ENCODE data around the gene PRR5L. TPM values are rescaled to one million over a fixed set of nuclear protein-coding genes. Genes with fewer than 3 reads are reported as not detected.

PRR5L gene
- total and polyA plus RNA-seq, 2 donors (not counting 1 experiment from before 2014, with no cell fraction given): 4.0 to 5.9 TPM

- WGBS (ENCODE audit: insufficient coverage): 100% methylated on average over 2 of the region's 5 CpGs
- no peaks in the 10 kb centered on the region for H3K4me1 Mint-ChIP-seq
- no peaks in the 10 kb centered on the region for H3K4me1 ChIP-seq (ENCODE audit: control insufficient read depth in 2 of 2, insufficient read depth in 2 of 2, low read length in 2 of 2)
- ATAC-seq (ENCODE audit: low read depth) (no peak), DNase-seq (no peak)
- H3K27me3 ChIP-seq (replicated peaks in 1 of 4; ENCODE audit: control extremely low read depth in 1 of 4, control insufficient read depth in 3 of 4, insufficient read depth in 4 of 4, low read length in 3 of 4): no peaks in the 10 kb centered on the region
- no peak overlapping the region for H3K4me3 Mint-ChIP-seq
- POLR2A ChIA-PET: interaction anchor here (0.6 kb wide), 1 partner anchor 17 kb away, joined by 3 read pairs; no protein-coding TSS in a partner anchor
- no peak overlapping the region for H2AFZ ChIP-seq (ENCODE audit: insufficient read depth, low read depth, low read length, poor library complexity, severe bottlenecking)
- no peak overlapping the region for H3K4me2 ChIP-seq (replicated peaks; ENCODE audit: low read depth, low read length, poor library complexity, severe bottlenecking)
- no peaks in the 10 kb centered on the region for H3K27me3 Mint-ChIP-seq
- CTCF ChIA-PET: interaction anchor here (0.6 to 1.4 kb wide), 2 partner anchors 221 to 562 kb away, joined by 3 read pairs; no protein-coding TSS in a partner anchor
- no peaks in the 10 kb centered on the region for H3K9me3 Mint-ChIP-seq (ENCODE audit: insufficient read depth)
- H3K79me2 ChIP-seq (ENCODE audit: control insufficient read depth, insufficient read depth, low read length): no peaks in the 10 kb centered on the region
- no peak overlapping the region for H3K9ac ChIP-seq (ENCODE audit: low read length)
- intact Hi-C loops (cut with micrococcal nuclease): no loop called here
- peaks cover 0 to 3% (median 3%) of the 10 kb centered on the region in 3 donors for H3K9me3 ChIP-seq (ENCODE audit: control extremely low read depth in 1 of 3, control insufficient read depth in 2 of 3, insufficient read depth in 1 of 3, low read length in 2 of 3)
- no peak overlapping the region for H3K4me3 ChIP-seq (ENCODE audit: control extremely low read depth in 1 of 5, extremely low read depth in 1 of 5, insufficient read depth in 1 of 5, low read depth in 2 of 5, low read length in 4 of 5)
- no peak overlapping the region for H3K27ac Mint-ChIP-seq
- H3K36me3 ChIP-seq (replicated peaks in 1 of 2; ENCODE audit: control extremely low read depth in 1 of 2, control insufficient read depth in 1 of 2, extremely low read depth in 1 of 2, insufficient read depth in 2 of 2, low read length in 1 of 2): peaks cover 16 to 60% of the 10 kb centered on the region in 2 experiments
- H4K20me1 ChIP-seq (ENCODE audit: control insufficient read depth, insufficient read depth, low read length, poor library complexity, severe bottlenecking): no peaks in the 10 kb centered on the region
- H3K27ac ChIP-seq (ENCODE audit: low read length in 2 of 2): no peak overlapping the region
- TF ChIP-seq EZH2 (IDR thresholded peaks at IDR 0.05; ENCODE audit: borderline replicate concordance, insufficient read depth, low read depth, low read length, poor library complexity, severe bottlenecking): no peak
- TF ChIP-seq CTCF (IDR thresholded peaks at IDR 0.05): no peak
These were observed 24.2 kb upstream of the PRR5L start for GRCh38 chr11:36271794-36272407.

- Histone ChIP-seq H4K20me1 (ENCODE audit: control insufficient read depth, insufficient read depth, low read length, poor library complexity, severe bottlenecking) (no peaks in the 10 kb centered on the region), H3K36me3 (replicated peaks in 1 of 2; ENCODE audit: control extremely low read depth in 1 of 2, control insufficient read depth in 1 of 2, extremely low read depth in 1 of 2, insufficient read depth in 2 of 2, low read length in 1 of 2) (peaks cover 19 to 66% of the 10 kb centered on the region in 2 experiments), H3K27ac (ENCODE audit: low read length in 2 of 2) (no peak overlapping the region), H3K4me1 (ENCODE audit: control insufficient read depth in 2 of 2, insufficient read depth in 2 of 2, low read length in 2 of 2) (no peaks in the 10 kb centered on the region), H3K4me2 (replicated peaks; ENCODE audit: low read depth, low read length, poor library complexity, severe bottlenecking) (no peak overlapping the region), H3K79me2 (ENCODE audit: control insufficient read depth, insufficient read depth, low read length) (no peaks in the 10 kb centered on the region), H3K27me3 (replicated peaks in 1 of 4; ENCODE audit: control extremely low read depth in 1 of 4, control insufficient read depth in 3 of 4, insufficient read depth in 4 of 4, low read length in 3 of 4) (no peaks in the 10 kb centered on the region), H3K9me3 (ENCODE audit: control extremely low read depth in 1 of 3, control insufficient read depth in 2 of 3, insufficient read depth in 1 of 3, low read length in 2 of 3) (peaks cover 0 to 3% (median 3%) of the 10 kb centered on the region in 3 donors), H3K4me3 (ENCODE audit: control extremely low read depth in 1 of 5, extremely low read depth in 1 of 5, insufficient read depth in 1 of 5, low read depth in 2 of 5, low read length in 4 of 5) (no peak overlapping the region), H2AFZ (ENCODE audit: insufficient read depth, low read depth, low read length, poor library complexity, severe bottlenecking) (no peak overlapping the region), H3K9ac (ENCODE audit: low read length) (no peak overlapping the region)
- Mint-ChIP-seq H3K9me3 (ENCODE audit: insufficient read depth) (no peaks in the 10 kb centered on the region), H3K4me1 (no peaks in the 10 kb centered on the region), H3K27ac (no peak overlapping the region), H3K27me3 (no peaks in the 10 kb centered on the region), H3K4me3 (no peak overlapping the region)
- intact Hi-C loops (cut with micrococcal nuclease): no loop called here
- ChIA-PET CTCF (interaction anchor here (0.7 to 1.4 kb wide), 3 partner anchors 206 to 654 kb away, joined by 3 read pairs; no protein-coding TSS in a partner anchor), POLR2A (no interaction called here)
- TF ChIP-seq EZH2 (IDR thresholded peaks at IDR 0.05; ENCODE audit: borderline replicate concordance, insufficient read depth, low read depth, low read length, poor library complexity, severe bottlenecking) (no peak), CTCF (IDR thresholded peaks at IDR 0.05) (no peak)
- 100% methylated on average over 1 of the region's 3 CpGs for WGBS (ENCODE audit: insufficient coverage)
- DNase-seq: no peak
- no peak for ATAC-seq (ENCODE audit: low read depth)
These were observed 23.0 kb upstream of the PRR5L start for GRCh38 chr11:36273110-36273509.
